ENCODE measurements around the gene LILRB1. TPM values are rescaled to one million over a fixed set of nuclear protein-coding genes. Genes with fewer than 3 reads are reported as not detected.
"Not testable (repeated sequence)": the region's sequence is repeated elsewhere in the genome, so short reads cannot be mapped to it uniquely, and the experiment has no call there.

The LILRB1 gene
- total RNA-seq, 4 donors from 2014 or later, result 1.3 to 30.5 (median 3.5) TPM

- DNase-seq, result peak in 2 of 3 donors; percentile 40 to 61
- no peaks in the 10 kb centered on the region for H3K36me3 ChIP-seq
- no peaks in the 10 kb centered on the region for H3K27me3 ChIP-seq
- peak overlapping the region in 3 of 4 donors; percentile 7 to 20 (median 17) for H3K4me3 ChIP-seq
- TF ChIP-seq POLR2A (IDR thresholded peaks at IDR 0.05) (no peak), CTCF (IDR thresholded peaks at IDR 0.05) (no peak)
- H3K9me3 ChIP-seq, result no peaks in the 10 kb centered on the region
- peaks cover 0 to 5% (median 0%) of the 10 kb centered on the region in 4 donors for H3K4me1 ChIP-seq
- H3K27ac ChIP-seq, result peak overlapping the region in 2 of 4 donors; percentile 55 to 61
These were observed 13.3 kb upstream of the LILRB1 start for GRCh38 chr19:54616821-54617560.

GRCh38 chr19:54620464-54620863 is 9.8 kb upstream of the LILRB1 start:
- Histone ChIP-seq H3K9me3 (no peaks in the 10 kb centered on the region), H3K27me3 (no peaks in the 10 kb centered on the region), H3K27ac (peak overlapping the region in 1 of 4 donors; percentile 5), H3K36me3 (no peaks in the 10 kb centered on the region), H3K4me1 (peaks cover 0 to 5% (median 0%) of the 10 kb centered on the region in 4 donors), H3K4me3 (no peak overlapping the region)
- TF ChIP-seq CTCF (IDR thresholded peaks at IDR 0.05) (no peak), POLR2A (IDR thresholded peaks at IDR 0.05) (no peak)
- no peak for DNase-seq

- Histone ChIP-seq H3K36me3 (no peaks in the 10 kb centered on the region), H3K27ac (peak overlapping the region in 2 of 4 donors; percentile 8 to 54), H3K4me3 (no peak overlapping the region), H3K27me3 (no peaks in the 10 kb centered on the region), H3K9me3 (no peaks in the 10 kb centered on the region), H3K4me1 (peaks cover 0 to 5% (median 0%) of the 10 kb centered on the region in 4 donors)
- DNase-seq, result no peak
- TF ChIP-seq CTCF (IDR thresholded peaks at IDR 0.05) (no peak), POLR2A (IDR thresholded peaks at IDR 0.05) (no peak)
These were observed 7.9 kb upstream of the LILRB1 start for GRCh38 chr19:54622431-54622830.

GRCh38 chr19:54624234-54624633 is 6.0 kb upstream of the LILRB1 start:
- not testable (repeated sequence) for H3K27me3 ChIP-seq, DNase-seq, H3K36me3 ChIP-seq, H3K9me3 ChIP-seq, H3K4me1 ChIP-seq, H3K4me3 ChIP-seq
- H3K27ac ChIP-seq, result peak overlapping the region in 2 of 4 donors; percentile 72 to 76

GRCh38 chr19:54624934-54625730 is 5.2 kb upstream of the LILRB1 start:
- not testable (repeated sequence) for H3K4me1 ChIP-seq, H3K36me3 ChIP-seq, H3K4me3 ChIP-seq, H3K27me3 ChIP-seq, H3K9me3 ChIP-seq
- peak in 1 of 3 donors; percentile 66 for DNase-seq
- peak overlapping the region in 2 of 4 donors; percentile 72 to 76 for H3K27ac ChIP-seq

- H3K36me3 ChIP-seq, result no peaks in the 10 kb centered on the region
- no peaks in the 10 kb centered on the region for H3K27me3 ChIP-seq
- no peak for TF ChIP-seq CTCF (IDR thresholded peaks at IDR 0.05)
- no peak for TF ChIP-seq POLR2A (IDR thresholded peaks at IDR 0.05)
- H3K27ac ChIP-seq, result no peak overlapping the region
- no peak overlapping the region for H3K4me3 ChIP-seq
- peaks cover 0 to 2% (median 0%) of the 10 kb centered on the region in 4 donors for H3K4me1 ChIP-seq
- DNase-seq, result no peak
- H3K9me3 ChIP-seq, result no peaks in the 10 kb centered on the region
These were observed 3.5 kb upstream of the LILRB1 start for GRCh38 chr19:54626757-54627156.

- not testable (repeated sequence) for H3K4me3 ChIP-seq, H3K9me3 ChIP-seq, H3K27me3 ChIP-seq, H3K4me1 ChIP-seq, DNase-seq, H3K27ac ChIP-seq, H3K36me3 ChIP-seq
These were observed 2.4 kb upstream of the LILRB1 start for GRCh38 chr19:54627912-54628311.
